Coronary artery (tissue), 2 donors: ENCODE results near the gene ADAMTS7.
A peak's percentile ranks its signal among the peaks of the same experiment; 100 is the strongest.
"Not testable (repeated sequence)": the region's sequence is repeated elsewhere in the genome, so short reads cannot be mapped to it uniquely, and the experiment has no call there.

Experiments
- DNase-seq: peaks from one replicate; pipeline ENCODE4 v3.0.0-alpha.2; 2017; ENCODE audit warnings: low spot score
- H3K27ac ChIP-seq, 2 donors: fragments of 200-600 bp; sonication (generic); one replicate each; pipeline ENCODE4 v1.5.1; 2016 to 2019
- H3K4me3 ChIP-seq: fragments of 200-600 bp; sonication (generic); 2 replicates; pipeline ENCODE4 v1.5.1; 2016; ENCODE audit warnings: mild to moderate bottlenecking, moderate library complexity
- TF ChIP-seq, protein P1 (sequence below): fragments of 200-600 bp; sonication (generic); IDR thresholded peaks from one replicate; pipeline ENCODE4 v1.5.1; 2019; ENCODE audit warnings: antibody characterized with exemption

Gene ADAMTS7

GRCh38 chr15:78739996-78740903 is 71.0 kb downstream of the ADAMTS7 start:
- TF ChIP-seq, protein P1, sequence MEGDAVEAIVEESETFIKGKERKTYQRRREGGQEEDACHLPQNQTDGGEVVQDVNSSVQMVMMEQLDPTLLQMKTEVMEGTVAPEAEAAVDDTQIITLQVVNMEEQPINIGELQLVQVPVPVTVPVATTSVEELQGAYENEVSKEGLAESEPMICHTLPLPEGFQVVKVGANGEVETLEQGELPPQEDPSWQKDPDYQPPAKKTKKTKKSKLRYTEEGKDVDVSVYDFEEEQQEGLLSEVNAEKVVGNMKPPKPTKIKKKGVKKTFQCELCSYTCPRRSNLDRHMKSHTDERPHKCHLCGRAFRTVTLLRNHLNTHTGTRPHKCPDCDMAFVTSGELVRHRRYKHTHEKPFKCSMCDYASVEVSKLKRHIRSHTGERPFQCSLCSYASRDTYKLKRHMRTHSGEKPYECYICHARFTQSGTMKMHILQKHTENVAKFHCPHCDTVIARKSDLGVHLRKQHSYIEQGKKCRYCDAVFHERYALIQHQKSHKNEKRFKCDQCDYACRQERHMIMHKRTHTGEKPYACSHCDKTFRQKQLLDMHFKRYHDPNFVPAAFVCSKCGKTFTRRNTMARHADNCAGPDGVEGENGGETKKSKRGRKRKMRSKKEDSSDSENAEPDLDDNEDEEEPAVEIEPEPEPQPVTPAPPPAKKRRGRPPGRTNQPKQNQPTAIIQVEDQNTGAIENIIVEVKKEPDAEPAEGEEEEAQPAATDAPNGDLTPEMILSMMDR = no peak
- DNase-seq = peak; percentile 55
- Histone ChIP-seq H3K4me3 (no peak overlapping the region), H3K27ac (no peak overlapping the region)

- TF ChIP-seq, protein P1 = no peak
Observed at GRCh38 chr15:78739206-78739605, 72.1 kb downstream of the ADAMTS7 start.

DNA sequence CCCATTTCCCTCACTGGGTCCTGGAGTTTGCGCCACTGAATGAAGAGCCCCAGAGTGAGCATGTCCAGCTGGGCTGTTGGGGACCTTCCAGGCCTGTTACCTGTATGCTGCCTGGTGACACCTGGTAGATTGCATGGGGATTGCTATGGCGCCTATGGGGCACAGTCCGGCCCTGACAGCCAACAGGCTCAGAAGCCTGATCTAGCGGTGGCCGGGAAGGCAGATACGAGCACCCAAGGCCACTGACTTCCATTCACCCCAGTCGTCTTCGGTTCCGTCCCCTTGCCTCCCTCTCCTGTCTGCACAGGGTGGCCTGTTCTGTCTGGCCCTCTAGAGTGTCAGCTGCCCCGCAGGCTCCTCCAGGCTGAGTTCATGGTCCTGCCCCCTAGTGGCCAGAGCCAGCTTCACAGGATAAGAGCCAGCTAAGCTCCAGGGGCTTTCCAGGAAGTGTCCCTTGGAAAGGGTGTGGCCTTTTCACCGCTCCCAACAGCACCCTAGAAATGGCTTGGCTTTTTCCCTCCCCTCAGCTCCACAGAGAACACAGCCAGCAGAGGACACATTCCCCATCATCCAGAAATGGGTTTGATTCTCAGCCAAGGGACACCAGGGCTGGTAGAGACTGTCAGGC is 73.2 kb downstream of the ADAMTS7 start:
- H3K27ac ChIP-seq, H3K4me3 ChIP-seq: not testable (repeated sequence)
- peak; percentile 55 for DNase-seq

More at GRCh38 chr15:78739206-78739605, 72.1 kb downstream of the ADAMTS7 start:
- Histone ChIP-seq H3K27ac (no peak overlapping the region), H3K4me3 (no peak overlapping the region)
- DNase-seq = peak; percentile 4

DNA sequence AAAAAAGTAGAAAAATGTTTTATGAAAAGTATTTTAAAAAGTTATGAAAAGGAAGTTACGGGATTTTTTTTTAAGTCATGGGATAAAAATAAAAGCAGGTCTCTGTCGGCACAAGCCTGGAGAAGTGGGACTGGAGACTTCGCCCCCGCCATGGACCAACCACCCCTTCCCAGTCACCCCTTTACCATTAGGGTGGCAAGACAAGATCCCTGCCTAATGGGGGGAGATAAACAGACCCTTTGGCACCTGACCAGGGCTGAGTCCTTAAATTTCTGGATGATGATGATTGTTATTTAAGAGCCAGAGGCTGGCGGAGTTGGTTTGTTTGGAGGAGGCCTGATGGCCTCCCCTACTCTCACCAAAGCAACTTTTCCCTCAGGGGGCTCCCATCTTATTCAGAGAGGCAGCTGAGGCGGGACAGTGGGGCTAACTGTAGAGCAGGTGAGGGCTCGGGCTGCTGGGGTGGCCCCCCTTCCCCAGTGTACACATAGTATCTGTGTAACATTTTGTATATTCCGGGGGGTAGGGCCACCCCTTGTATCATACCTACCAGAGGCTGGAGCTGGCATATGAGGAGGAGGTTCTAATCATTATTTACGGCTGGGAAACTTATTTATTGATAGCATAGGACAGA is 74.0 kb downstream of the ADAMTS7 start:
- Histone ChIP-seq H3K4me3 (no peak overlapping the region), H3K27ac (no peak overlapping the region)
- TF ChIP-seq, protein P1 = no peak
- DNase-seq = peak; percentile 43

GRCh38 chr15:78736286-78736685 is 75.0 kb downstream of the ADAMTS7 start:
- not testable (repeated sequence) for DNase-seq, H3K27ac ChIP-seq, H3K4me3 ChIP-seq

GRCh38 chr15:78734451-78735064 is 76.7 kb downstream of the ADAMTS7 start:
- Histone ChIP-seq H3K27ac (no peak overlapping the region), H3K4me3 (no peak overlapping the region)
- DNase-seq = peak; percentile 54
- TF ChIP-seq, protein P1 = no peak

GRCh38 chr15:78732634-78733033 is 78.6 kb downstream of the ADAMTS7 start:
- Histone ChIP-seq H3K27ac (no peak overlapping the region), H3K4me3 (no peak overlapping the region)
- no peak for DNase-seq
- TF ChIP-seq, protein P1 = no peak
